Hepatocyte (in vitro differentiated cells): ENCODE data around the gene TBXAS1. TPM values are rescaled to one million over a fixed set of nuclear protein-coding genes. Genes with fewer than 3 reads are reported as not detected.

ENCODE experiments used
- DNase-seq: peaks from one replicate; pipeline ENCODE4 v3.0.0-alpha.2; 2016; ENCODE audit warnings: low spot score
- H2AFZ ChIP-seq: fragments of 200-600 bp; sonication (generic); 2 replicates; pipeline ENCODE4 v1.6.0; 2016; ENCODE audit warnings: antibody characterized with exemption, mild to moderate bottlenecking
- H3K27ac ChIP-seq: fragments of 200-600 bp; sonication (generic); 2 replicates; pipeline ENCODE4 v1.5.1; 2016; ENCODE audit warnings: mild to moderate bottlenecking
- H3K27me3 ChIP-seq: fragments of 200-600 bp; sonication (generic); 2 replicates; pipeline ENCODE4 v1.6.1; 2016
- H3K36me3 ChIP-seq: fragments of 200-600 bp; sonication (generic); replicated peaks from 2 replicates; pipeline ENCODE4 v1.5.1; 2016; ENCODE audit warnings: low read depth; ENCODE audit not compliant: insufficient read depth
- H3K4me1 ChIP-seq: fragments of 200-600 bp; sonication (generic); 2 replicates; pipeline ENCODE4 v1.5.1; 2016; ENCODE audit warnings: mild to moderate bottlenecking, moderate library complexity; ENCODE audit not compliant: insufficient read depth
- H3K4me2 ChIP-seq: fragments of 200-600 bp; sonication (generic); 2 replicates; pipeline ENCODE4 v1.6.0; 2016
- H3K4me3 ChIP-seq: fragments of 200-600 bp; sonication (generic); 2 replicates; pipeline ENCODE4 v1.5.1; 2016; ENCODE audit warnings: mild to moderate bottlenecking
- H3K79me2 ChIP-seq: fragments of 200-600 bp; sonication (generic); 2 replicates; pipeline ENCODE4 v1.6.0; 2017; ENCODE audit warnings: mild to moderate bottlenecking
- H3K9me2 ChIP-seq: fragments of 200-600 bp; sonication (generic); replicated peaks from 2 replicates; pipeline ENCODE4 v1.6.0; 2017; ENCODE audit warnings: mild to moderate bottlenecking; ENCODE audit not compliant: insufficient read depth
- H3K9me3 ChIP-seq: fragments of 200-600 bp; sonication (generic); 2 replicates; pipeline ENCODE4 v1.5.1; 2016; ENCODE audit warnings: low read depth, mild to moderate bottlenecking
- H4K20me1 ChIP-seq: fragments of 200-600 bp; sonication (generic); 2 replicates; pipeline ENCODE4 v1.6.0; 2016; ENCODE audit warnings: mild to moderate bottlenecking; ENCODE audit not compliant: insufficient read depth, poor library complexity, severe bottlenecking
- EZH2 ChIP-seq: fragments of 200-600 bp; sonication (generic); IDR thresholded peaks from 2 replicates; pipeline ENCODE4 v1.6.1; 2016; ENCODE audit warnings: antibody characterized with exemption, mild to moderate bottlenecking, borderline replicate concordance
- EZH2phosphoT487 ChIP-seq: fragments of 200-600 bp; sonication (generic); IDR thresholded peaks from one replicate; pipeline ENCODE4 v1.6.1; 2018; ENCODE audit warnings: antibody characterized with exemption, mild to moderate bottlenecking, low read depth, moderate library complexity; ENCODE audit not compliant: unreplicated experiment, severe bottlenecking
- WGBS: methylation state at CpG from one replicate; pipeline ENCODE4 v1.1.6; 2016; ENCODE audit warnings: low lambda C conversion rate; ENCODE audit errors: missing lambda C conversion rate; 5-methylcytosine and 5-hydroxymethylcytosine counted together
- polyA plus RNA-seq: library from polyadenylated mRNA; unstranded; fragments of >200 nt; fragmentation: Nextera tagmentation; extraction: Ambion mirVana; gene quantifications from 2 replicates; pipeline ENCODE4 v1.2.1, GENCODE V29; 2016
- total RNA-seq: library from RNA; depleted of rRNA; stranded (reverse); fragments of >200 nt; gene quantifications from 2 replicates; pipeline ENCODE4 v1.2.3, GENCODE V29; 2014
- TF ChIP-seq, protein P1 (sequence below): fragments of 200-600 bp; sonication (generic); IDR thresholded peaks from 2 replicates; pipeline ENCODE4 v1.5.1; 2016; ENCODE audit warnings: antibody characterized with exemption, mild to moderate bottlenecking; ENCODE audit not compliant: poor library complexity

Gene TBXAS1
- total and polyA plus RNA-seq, 2 experiments from 2014 or later: 3.9 to 11.5 TPM

DNA sequence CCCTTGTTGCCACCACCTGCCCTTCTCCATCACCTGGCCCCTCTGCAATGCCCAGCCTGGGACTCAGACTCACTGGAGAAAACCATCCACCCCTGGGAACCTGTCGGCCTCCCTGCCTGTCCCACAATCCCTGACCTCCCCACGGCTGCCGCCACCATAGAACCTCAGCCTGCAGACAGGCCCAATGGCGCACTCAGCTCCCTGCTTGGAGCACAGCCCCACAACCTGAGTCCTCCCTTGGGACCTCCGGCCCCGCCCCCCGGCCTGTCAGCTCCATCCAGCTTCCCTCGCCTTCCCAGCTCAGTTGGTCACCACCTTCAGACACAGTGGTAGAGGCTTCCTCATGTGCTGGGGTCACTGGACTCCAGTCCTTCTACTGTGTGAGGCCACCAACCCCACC lies 192.5 kb downstream of the TBXAS1 start:
- TF ChIP-seq, protein P1, sequence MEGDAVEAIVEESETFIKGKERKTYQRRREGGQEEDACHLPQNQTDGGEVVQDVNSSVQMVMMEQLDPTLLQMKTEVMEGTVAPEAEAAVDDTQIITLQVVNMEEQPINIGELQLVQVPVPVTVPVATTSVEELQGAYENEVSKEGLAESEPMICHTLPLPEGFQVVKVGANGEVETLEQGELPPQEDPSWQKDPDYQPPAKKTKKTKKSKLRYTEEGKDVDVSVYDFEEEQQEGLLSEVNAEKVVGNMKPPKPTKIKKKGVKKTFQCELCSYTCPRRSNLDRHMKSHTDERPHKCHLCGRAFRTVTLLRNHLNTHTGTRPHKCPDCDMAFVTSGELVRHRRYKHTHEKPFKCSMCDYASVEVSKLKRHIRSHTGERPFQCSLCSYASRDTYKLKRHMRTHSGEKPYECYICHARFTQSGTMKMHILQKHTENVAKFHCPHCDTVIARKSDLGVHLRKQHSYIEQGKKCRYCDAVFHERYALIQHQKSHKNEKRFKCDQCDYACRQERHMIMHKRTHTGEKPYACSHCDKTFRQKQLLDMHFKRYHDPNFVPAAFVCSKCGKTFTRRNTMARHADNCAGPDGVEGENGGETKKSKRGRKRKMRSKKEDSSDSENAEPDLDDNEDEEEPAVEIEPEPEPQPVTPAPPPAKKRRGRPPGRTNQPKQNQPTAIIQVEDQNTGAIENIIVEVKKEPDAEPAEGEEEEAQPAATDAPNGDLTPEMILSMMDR: no peak
- no peak for TF ChIP-seq EZH2
- no peak for TF ChIP-seq EZH2phosphoT487
- 98% methylated on average over 8 of the region's 8 CpGs for WGBS
- no peak overlapping the region for H3K4me3 ChIP-seq
- H3K4me1 ChIP-seq: no peaks in the 10 kb centered on the region
- H3K27me3 ChIP-seq: no peaks in the 10 kb centered on the region
- no peak overlapping the region for H2AFZ ChIP-seq
- no peaks in the 10 kb centered on the region for H3K9me3 ChIP-seq
- no peak overlapping the region for H3K27ac ChIP-seq
- H3K79me2 ChIP-seq: no peaks in the 10 kb centered on the region
- H3K36me3 ChIP-seq: no peaks in the 10 kb centered on the region
- DNase-seq: no peak
- no peak overlapping the region for H3K4me2 ChIP-seq
- no peaks in the 10 kb centered on the region for H4K20me1 ChIP-seq
- no peaks in the 10 kb centered on the region for H3K9me2 ChIP-seq

DNA sequence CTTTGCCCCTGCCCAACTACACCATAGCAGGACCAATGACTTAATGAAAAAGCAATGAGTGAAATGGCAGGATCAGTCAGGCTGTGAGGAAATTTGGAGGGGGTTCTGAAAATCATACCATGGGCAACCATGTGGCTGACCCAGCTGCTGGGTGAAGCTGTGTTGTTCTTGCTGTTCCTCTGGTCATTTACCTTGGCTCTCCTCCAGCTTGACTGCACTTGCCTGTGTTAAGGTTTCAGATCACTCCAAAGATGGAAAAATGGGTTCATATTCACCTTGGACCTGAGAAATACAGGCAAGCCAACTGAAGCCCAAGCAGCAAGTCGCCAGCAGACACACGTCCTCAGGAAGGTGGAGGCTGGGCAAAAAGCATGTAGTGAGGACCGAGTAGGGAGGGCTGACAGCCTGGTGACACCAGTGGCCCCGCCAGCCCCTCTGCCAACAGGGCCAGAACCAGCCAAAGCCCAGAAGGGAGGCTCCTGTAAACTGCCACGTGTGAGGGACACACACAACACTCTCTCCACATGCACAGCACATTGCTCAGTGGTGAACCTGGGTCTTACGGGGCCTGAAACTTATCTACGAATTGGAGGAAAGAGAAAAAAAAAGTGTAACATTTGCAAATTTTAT lies 193.6 kb downstream of the TBXAS1 start:
- H3K9me2 ChIP-seq: no peaks in the 10 kb centered on the region
- no peaks in the 10 kb centered on the region for H3K79me2 ChIP-seq
- 94% methylated on average over 7 of the region's 7 CpGs for WGBS
- no peaks in the 10 kb centered on the region for H3K27me3 ChIP-seq
- H3K27ac ChIP-seq: no peak overlapping the region
- TF ChIP-seq EZH2phosphoT487 (no peak), EZH2 (no peak)
- TF ChIP-seq, protein P1: no peak
- no peaks in the 10 kb centered on the region for H4K20me1 ChIP-seq
- H3K4me2 ChIP-seq: no peak overlapping the region
- H2AFZ ChIP-seq: no peak overlapping the region
- H3K9me3 ChIP-seq: no peaks in the 10 kb centered on the region
- DNase-seq: no peak
- H3K4me3 ChIP-seq: no peak overlapping the region
- no peaks in the 10 kb centered on the region for H3K4me1 ChIP-seq
- no peaks in the 10 kb centered on the region for H3K36me3 ChIP-seq

DNA sequence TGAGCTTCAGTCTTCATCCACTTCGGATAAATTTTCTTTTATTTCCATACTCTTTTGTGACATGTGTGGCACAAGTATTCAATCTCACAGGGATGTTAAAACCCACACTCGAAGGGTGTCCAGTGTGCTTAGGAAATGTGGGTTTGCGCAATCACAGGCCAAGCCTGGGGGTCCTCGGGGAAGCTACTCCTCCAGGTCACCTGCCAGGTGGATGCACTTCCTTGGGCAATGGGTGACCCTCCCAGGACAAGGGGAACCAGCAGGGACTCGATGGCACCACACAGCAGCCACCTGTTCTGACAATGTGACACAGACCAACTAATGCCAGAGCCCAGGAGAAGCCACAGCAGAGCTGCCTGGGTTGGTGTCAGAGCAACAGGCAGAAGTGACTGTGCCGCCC lies 194.7 kb downstream of the TBXAS1 start:
- TF ChIP-seq, protein P1: no peak
- no peak for TF ChIP-seq EZH2phosphoT487
- TF ChIP-seq EZH2: no peak
- no peak for DNase-seq
- H3K36me3 ChIP-seq: no peaks in the 10 kb centered on the region
- 95% methylated on average over 6 of the region's 6 CpGs for WGBS
- no peaks in the 10 kb centered on the region for H3K4me1 ChIP-seq
- no peaks in the 10 kb centered on the region for H3K79me2 ChIP-seq
- H3K4me2 ChIP-seq: no peak overlapping the region
- no peak overlapping the region for H3K4me3 ChIP-seq
- no peak overlapping the region for H2AFZ ChIP-seq
- no peak overlapping the region for H3K27ac ChIP-seq
- H3K9me2 ChIP-seq: no peaks in the 10 kb centered on the region
- H4K20me1 ChIP-seq: no peaks in the 10 kb centered on the region
- no peaks in the 10 kb centered on the region for H3K9me3 ChIP-seq
- H3K27me3 ChIP-seq: no peaks in the 10 kb centered on the region
